Neural progenitor cell (in vitro differentiated cells): Measurements from ENCODE around the gene EPHB1. TPM values are rescaled to one million over a fixed set of nuclear protein-coding genes. Genes with fewer than 3 reads are reported as not detected.

ENCODE experiments used
- DNase-seq: peaks from one replicate; pipeline ENCODE4 v3.0.0-alpha.2; 2016; ENCODE audit warnings: low spot score
- H2AFZ ChIP-seq: fragments of 200-600 bp; sonication (generic); replicated peaks from 2 replicates; pipeline ENCODE4 v1.6.1; 2016; ENCODE audit warnings: antibody characterized with exemption
- H3F3A ChIP-seq: fragments of 200-600 bp; sonication (generic); 2 replicates; pipeline ENCODE4 v1.6.1; 2016; ENCODE audit warnings: antibody characterized with exemption, low read depth
- H3K27ac ChIP-seq: fragments of 200-600 bp; sonication (generic); 2 replicates; pipeline ENCODE4 v1.5.1; 2016; ENCODE audit warnings: mild to moderate bottlenecking
- H3K27me3 ChIP-seq: fragments of 200-600 bp; sonication (generic); 2 replicates; pipeline ENCODE4 v1.6.1; 2016; ENCODE audit warnings: mild to moderate bottlenecking, moderate library complexity
- H3K36me3 ChIP-seq: fragments of 200-600 bp; sonication (generic); 2 replicates; pipeline ENCODE4 v1.5.1; 2016
- H3K4me1 ChIP-seq: fragments of 200-600 bp; sonication (generic); 2 replicates; pipeline ENCODE4 v1.6.1; 2016; ENCODE audit warnings: mixed run types
- H3K4me2 ChIP-seq: fragments of 200-600 bp; sonication (generic); 2 replicates; pipeline ENCODE4 v1.6.1; 2016
- H3K4me3 ChIP-seq: fragments of 200-600 bp; sonication (generic); 2 replicates; pipeline ENCODE4 v1.5.1; 2016
- H3K79me2 ChIP-seq: fragments of 200-600 bp; sonication (generic); 2 replicates; pipeline ENCODE4 v1.6.1; 2016; ENCODE audit warnings: low read depth
- H3K9ac ChIP-seq: fragments of 200-600 bp; sonication (generic); 2 replicates; pipeline ENCODE4 v1.6.1; 2016
- H3K9me3 ChIP-seq: fragments of 200-600 bp; sonication (generic); 2 replicates; pipeline ENCODE4 v1.5.1; 2016; ENCODE audit warnings: low read depth
- H4K20me1 ChIP-seq: fragments of 200-600 bp; sonication (generic); 2 replicates; pipeline ENCODE4 v1.6.1; 2016; ENCODE audit warnings: low read depth
- H3K27ac Mint-ChIP-seq: 3 replicates; pipeline ENCODE4 v1.8.0; 2021; ENCODE audit warnings: mixed read lengths
- H3K27me3 Mint-ChIP-seq: 2 replicates; pipeline ENCODE4 v1.8.0; 2022; ENCODE audit warnings: low read depth, mild to moderate bottlenecking, inconsistent platforms, moderate library complexity, mixed read lengths; ENCODE audit not compliant: insufficient read depth
- H3K36me3 Mint-ChIP-seq: 3 replicates; pipeline ENCODE4 v1.8.0; 2021; ENCODE audit warnings: mixed read lengths
- H3K4me1 Mint-ChIP-seq: 3 replicates; pipeline ENCODE4 v1.8.0; 2021; ENCODE audit warnings: mixed read lengths
- H3K4me3 Mint-ChIP-seq: 3 replicates; pipeline ENCODE4 v1.8.0; 2021; ENCODE audit warnings: mild to moderate bottlenecking, moderate library complexity, mixed read lengths
- H3K9me3 Mint-ChIP-seq: 3 replicates; pipeline ENCODE4 v1.8.0; 2020; ENCODE audit warnings: mixed read lengths
- EZH2 ChIP-seq: fragments of 200-600 bp; sonication (generic); IDR thresholded peaks from 2 replicates; pipeline ENCODE4 v1.6.1; 2017; ENCODE audit warnings: antibody characterized with exemption, mild to moderate bottlenecking, moderate library complexity
- EZH2phosphoT487 ChIP-seq: fragments of 200-600 bp; sonication (generic); IDR thresholded peaks from 2 replicates; pipeline ENCODE4 v1.6.1; 2017; ENCODE audit warnings: antibody characterized with exemption
- small RNA-seq: library from RNA; depleted of rRNA; stranded (forward); fragments of <200 nt; gene quantifications from one replicate; pipeline ENCODE3, GENCODE V24; 2015
- total RNA-seq: library from RNA; depleted of rRNA; stranded (reverse); fragments of >200 nt; gene quantifications from 2 replicates; pipeline ENCODE4 v1.2.3, GENCODE V29; 2015; ENCODE audit warnings: low replicate concordance
- TF ChIP-seq, protein P1 (sequence below): fragments of 200-600 bp; sonication (generic); IDR thresholded peaks from 2 replicates; pipeline ENCODE4 v1.5.1; 2017; ENCODE audit warnings: antibody characterized with exemption, mild to moderate bottlenecking

Gene EPHB1
- total RNA-seq, 1 donor from 2014 or later, result 9.1 TPM

DNA sequence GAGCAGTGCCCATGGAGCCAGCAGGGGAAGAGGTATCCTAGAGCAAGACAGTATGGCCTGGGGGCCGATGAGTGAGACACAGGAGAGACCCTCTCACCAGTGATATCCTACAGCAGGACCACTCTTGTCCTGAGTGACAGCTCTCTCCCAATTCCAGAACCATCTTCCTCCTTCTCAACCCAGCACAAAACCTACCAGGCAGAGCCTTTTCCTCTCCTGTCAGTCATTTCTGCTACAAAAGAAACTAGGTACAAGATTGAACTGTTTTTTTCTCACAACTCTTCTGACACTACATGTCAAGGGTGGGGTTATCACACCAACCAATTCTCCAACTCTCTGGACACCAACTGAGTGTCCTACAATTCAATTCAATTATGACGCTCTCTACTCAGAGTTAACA lies 506.6 kb downstream of the EPHB1 start:
- H3K4me3 Mint-ChIP-seq, result peak overlapping the region; percentile 7
- Histone ChIP-seq H3K27me3 (no peaks in the 10 kb centered on the region), H4K20me1 (no peaks in the 10 kb centered on the region), H2AFZ (no peak overlapping the region), H3K9me3 (no peaks in the 10 kb centered on the region), H3K36me3 (no peaks in the 10 kb centered on the region), H3K4me2 (no peak overlapping the region), H3K79me2 (no peaks in the 10 kb centered on the region), H3K27ac (no peak overlapping the region), H3K9ac (no peak overlapping the region), H3K4me1 (no peaks in the 10 kb centered on the region), H3K4me3 (no peak overlapping the region), H3F3A (no peaks in the 10 kb centered on the region)
- H3K36me3 Mint-ChIP-seq, result no peaks in the 10 kb centered on the region
- peaks cover 5% of the 10 kb centered on the region for H3K9me3 Mint-ChIP-seq
- H3K4me1 Mint-ChIP-seq, result peaks cover 2% of the 10 kb centered on the region
- no peak for DNase-seq
- H3K27me3 Mint-ChIP-seq, result no peaks in the 10 kb centered on the region
- TF ChIP-seq EZH2phosphoT487 (no peak), EZH2 (no peak)
- TF ChIP-seq, protein P1, sequence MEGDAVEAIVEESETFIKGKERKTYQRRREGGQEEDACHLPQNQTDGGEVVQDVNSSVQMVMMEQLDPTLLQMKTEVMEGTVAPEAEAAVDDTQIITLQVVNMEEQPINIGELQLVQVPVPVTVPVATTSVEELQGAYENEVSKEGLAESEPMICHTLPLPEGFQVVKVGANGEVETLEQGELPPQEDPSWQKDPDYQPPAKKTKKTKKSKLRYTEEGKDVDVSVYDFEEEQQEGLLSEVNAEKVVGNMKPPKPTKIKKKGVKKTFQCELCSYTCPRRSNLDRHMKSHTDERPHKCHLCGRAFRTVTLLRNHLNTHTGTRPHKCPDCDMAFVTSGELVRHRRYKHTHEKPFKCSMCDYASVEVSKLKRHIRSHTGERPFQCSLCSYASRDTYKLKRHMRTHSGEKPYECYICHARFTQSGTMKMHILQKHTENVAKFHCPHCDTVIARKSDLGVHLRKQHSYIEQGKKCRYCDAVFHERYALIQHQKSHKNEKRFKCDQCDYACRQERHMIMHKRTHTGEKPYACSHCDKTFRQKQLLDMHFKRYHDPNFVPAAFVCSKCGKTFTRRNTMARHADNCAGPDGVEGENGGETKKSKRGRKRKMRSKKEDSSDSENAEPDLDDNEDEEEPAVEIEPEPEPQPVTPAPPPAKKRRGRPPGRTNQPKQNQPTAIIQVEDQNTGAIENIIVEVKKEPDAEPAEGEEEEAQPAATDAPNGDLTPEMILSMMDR, result no peak
- H3K27ac Mint-ChIP-seq, result no peak overlapping the region

DNA sequence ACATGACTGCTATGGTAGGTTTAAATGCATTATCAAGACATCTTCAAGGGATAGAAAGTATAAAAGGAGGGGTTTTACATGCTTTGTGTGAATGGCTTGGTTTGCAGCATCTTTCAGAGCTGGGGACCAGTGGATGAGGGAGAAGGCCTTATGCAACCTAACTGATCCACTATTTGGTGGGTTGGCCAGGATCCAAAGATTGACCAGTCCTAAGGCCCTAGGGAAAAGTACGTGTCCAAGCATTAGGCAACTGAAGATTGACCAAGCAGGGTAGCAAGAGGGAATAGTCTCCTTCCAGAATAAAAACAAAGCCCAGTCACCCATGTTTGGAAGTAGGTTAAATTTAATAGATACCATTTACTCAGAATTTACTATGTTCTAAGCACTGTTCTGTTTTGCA lies 509.3 kb downstream of the EPHB1 start:
- Mint-ChIP-seq H3K4me3 (no peak overlapping the region), H3K36me3 (no peaks in the 10 kb centered on the region), H3K27ac (no peak overlapping the region), H3K27me3 (no peaks in the 10 kb centered on the region), H3K4me1 (peaks cover 2% of the 10 kb centered on the region), H3K9me3 (peaks cover 5% of the 10 kb centered on the region)
- Histone ChIP-seq H3K4me2 (no peak overlapping the region), H3F3A (no peaks in the 10 kb centered on the region), H2AFZ (no peak overlapping the region), H3K79me2 (no peaks in the 10 kb centered on the region), H3K4me3 (no peak overlapping the region), H3K36me3 (no peaks in the 10 kb centered on the region), H3K9ac (no peak overlapping the region), H3K27me3 (no peaks in the 10 kb centered on the region), H3K27ac (no peak overlapping the region), H4K20me1 (no peaks in the 10 kb centered on the region), H3K9me3 (no peaks in the 10 kb centered on the region), H3K4me1 (no peaks in the 10 kb centered on the region)
- no peak for TF ChIP-seq EZH2
- no peak for TF ChIP-seq EZH2phosphoT487
- TF ChIP-seq, protein P1, result no peak
- no peak for DNase-seq

Small RNAs within 50 kb of the gene (small RNA-seq; reads per million reads assigned to genes)
- not detected for gene RNA5SP141
- not detected for gene RNU6-1174P

Other genes with a start within 250 kb of the EPHB1 start
- 0.09 TPM in 1 of 2 replicates, not detected in the other for gene KY, start 144.2 kb upstream of the EPHB1 start, total RNA-seq